ENCODE data around the gene BUB1B.
"Not testable (repeated sequence)": the region's sequence is repeated elsewhere in the genome, so short reads cannot be mapped to it uniquely, and the experiment has no call there.

Gene BUB1B

DNA sequence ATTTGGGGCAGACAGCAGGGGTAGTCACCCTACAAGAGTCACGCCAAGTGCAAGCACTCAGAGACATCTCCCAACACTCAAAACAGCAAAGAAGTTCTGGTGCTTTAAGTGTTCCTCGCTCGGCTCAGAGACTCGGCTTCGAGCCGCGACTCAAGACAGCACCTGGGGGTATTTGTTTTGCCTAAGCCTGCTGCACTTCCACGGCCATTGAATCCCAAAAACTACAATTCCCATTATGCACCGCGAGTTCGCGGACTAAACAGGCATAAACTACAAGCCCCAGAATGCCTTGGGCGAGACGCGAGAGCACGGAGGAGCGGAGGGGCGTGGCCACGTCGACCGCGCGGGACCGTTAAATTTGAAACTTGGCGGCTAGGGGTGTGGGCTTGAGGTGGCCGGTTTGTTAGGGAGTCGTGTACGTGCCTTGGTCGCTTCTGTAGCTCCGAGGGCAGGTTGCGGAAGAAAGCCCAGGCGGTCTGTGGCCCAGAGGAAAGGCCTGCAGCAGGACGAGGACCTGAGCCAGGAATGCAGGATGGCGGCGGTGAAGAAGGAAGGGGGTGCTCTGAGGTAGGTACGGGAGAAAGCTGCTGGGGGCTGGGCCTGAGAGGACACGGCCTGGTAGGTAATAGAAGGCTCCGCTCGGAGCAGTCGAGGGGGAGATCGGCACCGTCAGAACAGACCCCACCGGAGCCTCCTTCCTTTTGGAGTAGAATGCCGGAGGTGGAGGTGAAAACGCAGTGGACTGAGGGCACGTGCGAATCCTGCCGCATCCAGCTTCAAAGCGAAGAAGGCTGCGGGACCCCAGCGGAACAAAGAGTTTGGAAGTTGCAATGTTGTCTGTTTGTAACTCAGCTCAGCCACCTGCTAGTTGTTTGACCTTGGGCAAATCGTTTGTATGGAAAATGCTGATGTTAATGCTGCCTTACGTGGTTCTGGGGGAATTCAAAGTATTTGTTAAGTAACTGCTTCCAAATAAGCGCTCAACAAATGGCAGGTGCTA lies at the start of gene BUB1B:
Gene BUB1B (plus strand): TSS at position 381 of the 1,000 bp plus-strand sequence. CDS start 152 bp downstream, at position 533.
- Histone ChIP-seq H3K27ac (no peak within 1 kb of the TSS), H3K36me3 (replicated peaks) (no peaks in the 10 kb centered on the region), H3K4me3 (ENCODE audit: low read depth, low read length) (peak within 1 kb of the TSS; percentile 100), H3K27me3 (replicated peaks) (no peaks in the 10 kb centered on the region)
- TF ChIP-seq, protein P1, sequence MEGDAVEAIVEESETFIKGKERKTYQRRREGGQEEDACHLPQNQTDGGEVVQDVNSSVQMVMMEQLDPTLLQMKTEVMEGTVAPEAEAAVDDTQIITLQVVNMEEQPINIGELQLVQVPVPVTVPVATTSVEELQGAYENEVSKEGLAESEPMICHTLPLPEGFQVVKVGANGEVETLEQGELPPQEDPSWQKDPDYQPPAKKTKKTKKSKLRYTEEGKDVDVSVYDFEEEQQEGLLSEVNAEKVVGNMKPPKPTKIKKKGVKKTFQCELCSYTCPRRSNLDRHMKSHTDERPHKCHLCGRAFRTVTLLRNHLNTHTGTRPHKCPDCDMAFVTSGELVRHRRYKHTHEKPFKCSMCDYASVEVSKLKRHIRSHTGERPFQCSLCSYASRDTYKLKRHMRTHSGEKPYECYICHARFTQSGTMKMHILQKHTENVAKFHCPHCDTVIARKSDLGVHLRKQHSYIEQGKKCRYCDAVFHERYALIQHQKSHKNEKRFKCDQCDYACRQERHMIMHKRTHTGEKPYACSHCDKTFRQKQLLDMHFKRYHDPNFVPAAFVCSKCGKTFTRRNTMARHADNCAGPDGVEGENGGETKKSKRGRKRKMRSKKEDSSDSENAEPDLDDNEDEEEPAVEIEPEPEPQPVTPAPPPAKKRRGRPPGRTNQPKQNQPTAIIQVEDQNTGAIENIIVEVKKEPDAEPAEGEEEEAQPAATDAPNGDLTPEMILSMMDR (IDR thresholded peaks at IDR 0.05; ENCODE audit: low read depth, low read length, missing control alignments), result no peak
- in situ Hi-C loops (cut with HindIII; ENCODE audit: low pct_ligation_motif_present, low sequenced_read_pairs), result no loop called here
- DNase-seq, result peak; percentile 94

DNA sequence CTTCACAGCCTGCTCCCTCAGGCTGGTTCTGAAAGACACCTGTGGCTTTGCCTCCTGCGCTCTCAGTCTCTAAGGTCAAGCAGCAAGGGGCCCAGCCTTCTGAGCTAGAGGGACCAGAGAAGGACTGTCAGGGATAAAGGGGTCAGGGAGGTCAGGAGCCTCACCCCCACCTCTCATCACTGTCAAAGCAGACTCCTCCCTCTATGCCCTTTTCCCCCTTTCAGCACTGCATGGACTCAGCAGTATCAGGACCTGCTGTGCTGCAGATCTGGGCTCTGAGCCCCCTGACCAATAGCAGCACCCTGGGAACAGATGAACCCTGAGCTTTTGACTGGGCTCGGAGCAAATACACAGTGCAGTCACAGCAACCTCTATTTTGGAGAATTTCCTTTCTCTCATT lies 49.0 kb upstream of the BUB1B start:
- TF ChIP-seq, protein P1 (IDR thresholded peaks at IDR 0.05; ENCODE audit: low read depth, low read length, missing control alignments), result no peak
- in situ Hi-C loops (cut with HindIII; ENCODE audit: low pct_ligation_motif_present, low sequenced_read_pairs), result no loop called here
- H3K27me3 ChIP-seq (replicated peaks), result peaks cover 2% of the 10 kb centered on the region

GRCh38 chr15:40112789-40113188 lies 48.1 kb upstream of the BUB1B start:
- no peaks in the 10 kb centered on the region for H3K36me3 ChIP-seq (replicated peaks)
- H3K4me3 ChIP-seq (ENCODE audit: low read depth, low read length), result no peak overlapping the region
- no peak overlapping the region for H3K27ac ChIP-seq
- no peak for DNase-seq
- peaks cover 2% of the 10 kb centered on the region for H3K27me3 ChIP-seq (replicated peaks)
- in situ Hi-C loops (cut with HindIII; ENCODE audit: low pct_ligation_motif_present, low sequenced_read_pairs), result no loop called here
- TF ChIP-seq, protein P1 (IDR thresholded peaks at IDR 0.05; ENCODE audit: low read depth, low read length, missing control alignments), result no peak

More for the DNA sequence above, 49.0 kb upstream of the BUB1B start:
- no peaks in the 10 kb centered on the region for H3K36me3 ChIP-seq (replicated peaks)
- no peak for DNase-seq
- no peak overlapping the region for H3K27ac ChIP-seq
- H3K4me3 ChIP-seq (ENCODE audit: low read depth, low read length), result no peak overlapping the region

DNA sequence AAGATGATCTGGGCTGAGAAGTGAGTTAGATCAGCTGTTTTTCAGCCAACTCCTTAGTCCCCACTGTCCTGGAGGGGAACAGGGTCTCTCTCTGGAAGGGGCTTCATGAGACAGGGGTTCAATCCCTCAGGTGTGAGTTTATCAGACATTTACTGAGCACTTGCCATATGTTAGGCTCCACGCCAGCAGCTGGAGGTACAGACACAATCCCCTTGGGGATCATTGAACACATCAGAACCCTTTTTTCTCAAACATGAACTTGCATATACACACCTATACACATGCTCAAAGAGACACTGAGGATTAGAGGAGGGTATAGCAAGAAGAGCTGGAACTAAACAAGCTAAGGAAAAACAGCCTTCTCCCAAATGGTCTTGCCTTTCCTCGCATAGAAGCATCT lies 46.7 kb upstream of the BUB1B start:
- H3K27me3 ChIP-seq (replicated peaks), result peaks cover 2% of the 10 kb centered on the region
- H3K4me3 ChIP-seq (ENCODE audit: low read depth, low read length), result no peak overlapping the region
- DNase-seq, result no peak
- H3K36me3 ChIP-seq (replicated peaks), result no peaks in the 10 kb centered on the region
- TF ChIP-seq, protein P1 (IDR thresholded peaks at IDR 0.05; ENCODE audit: low read depth, low read length, missing control alignments), result no peak
- in situ Hi-C loops (cut with HindIII; ENCODE audit: low pct_ligation_motif_present, low sequenced_read_pairs), result no loop called here
- no peak overlapping the region for H3K27ac ChIP-seq

DNA sequence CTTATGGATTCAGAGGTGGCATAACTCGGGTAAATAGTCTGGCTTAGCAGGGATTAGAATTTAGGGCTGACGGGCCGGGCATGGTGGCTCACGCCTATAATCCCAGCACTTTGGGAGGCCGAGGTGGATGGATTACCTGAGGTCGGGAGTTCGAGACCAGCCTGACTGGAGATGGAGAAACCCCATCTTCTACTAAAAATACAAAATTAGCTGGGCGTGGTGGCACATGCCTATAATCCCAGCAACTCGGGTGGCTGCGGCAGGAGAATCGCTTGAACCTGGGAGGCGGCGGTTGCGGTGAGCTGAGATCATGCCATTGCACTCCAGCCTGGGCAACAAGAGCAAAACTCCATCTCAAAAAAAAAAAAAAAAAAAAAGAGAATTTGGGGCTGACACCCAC lies 45.8 kb upstream of the BUB1B start:
- H3K4me3 ChIP-seq (ENCODE audit: low read depth, low read length); in situ Hi-C loops (cut with HindIII; ENCODE audit: low pct_ligation_motif_present, low sequenced_read_pairs): not testable (repeated sequence)

GRCh38 chr15:40115670-40116093 lies 45.2 kb upstream of the BUB1B start:
- Histone ChIP-seq H3K27ac (no peak overlapping the region), H3K36me3 (replicated peaks) (no peaks in the 10 kb centered on the region), H3K4me3 (ENCODE audit: low read depth, low read length) (no peak overlapping the region), H3K27me3 (replicated peaks) (peaks cover 2% of the 10 kb centered on the region)
- in situ Hi-C loops (cut with HindIII; ENCODE audit: low pct_ligation_motif_present, low sequenced_read_pairs), result no loop called here
- TF ChIP-seq, protein P1 (IDR thresholded peaks at IDR 0.05; ENCODE audit: low read depth, low read length, missing control alignments), result no peak
- DNase-seq, result no peak

More for the DNA sequence above, 45.8 kb upstream of the BUB1B start:
- H3K27ac ChIP-seq; H3K27me3 ChIP-seq (replicated peaks); H3K36me3 ChIP-seq (replicated peaks); DNase-seq: not testable (repeated sequence)
